ENCODE data around the gene FGB. TPM values are rescaled to one million over a fixed set of nuclear protein-coding genes. Genes with fewer than 3 reads are reported as not detected.

The FGB gene
- total RNA-seq, 1 experiment from 2014 or later, result 2.0 TPM

DNA sequence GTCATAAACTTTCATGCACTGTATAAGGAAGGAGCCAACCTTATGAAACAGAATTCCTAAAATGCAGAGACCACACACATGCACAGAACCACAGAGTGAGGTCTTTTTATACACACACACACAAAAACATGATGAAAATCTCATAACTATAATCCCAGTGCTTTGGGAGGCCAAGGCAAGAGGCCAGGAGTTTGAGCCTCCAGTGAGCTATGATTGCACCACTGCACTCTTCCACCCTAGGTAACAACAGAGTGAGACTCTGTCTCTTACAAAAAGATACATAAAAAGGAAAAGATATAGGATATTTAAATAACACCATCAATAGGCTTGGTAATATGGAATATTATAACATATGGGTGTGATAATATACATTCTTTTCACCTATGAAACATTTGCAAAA lies 17.1 kb downstream of the FGB start:
- DNase-seq (ENCODE audit: low read depth, low spot score), result no peak
- no TSS peak for BruUV-seq (replicated peaks)
- Histone ChIP-seq H3K27ac (ENCODE audit: low read length) (no peak overlapping the region), H3K4me3 (ENCODE audit: low read depth in 2 of 2, low read length in 2 of 2) (no peak overlapping the region), H3K27me3 (ENCODE audit: control insufficient read depth, insufficient read depth, low read length) (no peaks in the 10 kb centered on the region), H3K36me3 (ENCODE audit: control insufficient read depth, insufficient read depth, low read length) (no peaks in the 10 kb centered on the region), H3K9me3 (ENCODE audit: control insufficient read depth, insufficient read depth, low read depth, low read length) (no peaks in the 10 kb centered on the region), H3K4me1 (ENCODE audit: control insufficient read depth, insufficient read depth, low read length) (no peaks in the 10 kb centered on the region)
- intact Hi-C loops (cut with micrococcal nuclease; ENCODE audit: unreplicated experiment) (no loop called here), in situ Hi-C loops (cut with HindIII; ENCODE audit: low pct_unique_long_range_greater_than_20kb, low sequenced_read_pairs) (no loop called here)
- ChIA-PET POLR2A (no interaction called here), CTCF (no interaction called here)
- no peak for ATAC-seq
- TF ChIP-seq, protein P1, sequence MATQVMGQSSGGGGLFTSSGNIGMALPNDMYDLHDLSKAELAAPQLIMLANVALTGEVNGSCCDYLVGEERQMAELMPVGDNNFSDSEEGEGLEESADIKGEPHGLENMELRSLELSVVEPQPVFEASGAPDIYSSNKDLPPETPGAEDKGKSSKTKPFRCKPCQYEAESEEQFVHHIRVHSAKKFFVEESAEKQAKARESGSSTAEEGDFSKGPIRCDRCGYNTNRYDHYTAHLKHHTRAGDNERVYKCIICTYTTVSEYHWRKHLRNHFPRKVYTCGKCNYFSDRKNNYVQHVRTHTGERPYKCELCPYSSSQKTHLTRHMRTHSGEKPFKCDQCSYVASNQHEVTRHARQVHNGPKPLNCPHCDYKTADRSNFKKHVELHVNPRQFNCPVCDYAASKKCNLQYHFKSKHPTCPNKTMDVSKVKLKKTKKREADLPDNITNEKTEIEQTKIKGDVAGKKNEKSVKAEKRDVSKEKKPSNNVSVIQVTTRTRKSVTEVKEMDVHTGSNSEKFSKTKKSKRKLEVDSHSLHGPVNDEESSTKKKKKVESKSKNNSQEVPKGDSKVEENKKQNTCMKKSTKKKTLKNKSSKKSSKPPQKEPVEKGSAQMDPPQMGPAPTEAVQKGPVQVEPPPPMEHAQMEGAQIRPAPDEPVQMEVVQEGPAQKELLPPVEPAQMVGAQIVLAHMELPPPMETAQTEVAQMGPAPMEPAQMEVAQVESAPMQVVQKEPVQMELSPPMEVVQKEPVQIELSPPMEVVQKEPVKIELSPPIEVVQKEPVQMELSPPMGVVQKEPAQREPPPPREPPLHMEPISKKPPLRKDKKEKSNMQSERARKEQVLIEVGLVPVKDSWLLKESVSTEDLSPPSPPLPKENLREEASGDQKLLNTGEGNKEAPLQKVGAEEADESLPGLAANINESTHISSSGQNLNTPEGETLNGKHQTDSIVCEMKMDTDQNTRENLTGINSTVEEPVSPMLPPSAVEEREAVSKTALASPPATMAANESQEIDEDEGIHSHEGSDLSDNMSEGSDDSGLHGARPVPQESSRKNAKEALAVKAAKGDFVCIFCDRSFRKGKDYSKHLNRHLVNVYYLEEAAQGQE (IDR thresholded peaks at IDR 0.05; ENCODE audit: insufficient read depth in 1 of 2, low read depth in 2 of 2, low read length in 1 of 2), result no peak
- TF ChIP-seq TCF7L2 (IDR thresholded peaks at IDR 0.05; ENCODE audit: low read depth, low read length) (no peak), SIN3A (IDR thresholded peaks at IDR 0.05; ENCODE audit: borderline replicate concordance, insufficient read depth, low read depth, low read length) (no peak), POLR2AphosphoS5 (IDR thresholded peaks at IDR 0.05; ENCODE audit: low read depth, low read length) (no peak)
- TF ChIP-seq, protein P2, sequence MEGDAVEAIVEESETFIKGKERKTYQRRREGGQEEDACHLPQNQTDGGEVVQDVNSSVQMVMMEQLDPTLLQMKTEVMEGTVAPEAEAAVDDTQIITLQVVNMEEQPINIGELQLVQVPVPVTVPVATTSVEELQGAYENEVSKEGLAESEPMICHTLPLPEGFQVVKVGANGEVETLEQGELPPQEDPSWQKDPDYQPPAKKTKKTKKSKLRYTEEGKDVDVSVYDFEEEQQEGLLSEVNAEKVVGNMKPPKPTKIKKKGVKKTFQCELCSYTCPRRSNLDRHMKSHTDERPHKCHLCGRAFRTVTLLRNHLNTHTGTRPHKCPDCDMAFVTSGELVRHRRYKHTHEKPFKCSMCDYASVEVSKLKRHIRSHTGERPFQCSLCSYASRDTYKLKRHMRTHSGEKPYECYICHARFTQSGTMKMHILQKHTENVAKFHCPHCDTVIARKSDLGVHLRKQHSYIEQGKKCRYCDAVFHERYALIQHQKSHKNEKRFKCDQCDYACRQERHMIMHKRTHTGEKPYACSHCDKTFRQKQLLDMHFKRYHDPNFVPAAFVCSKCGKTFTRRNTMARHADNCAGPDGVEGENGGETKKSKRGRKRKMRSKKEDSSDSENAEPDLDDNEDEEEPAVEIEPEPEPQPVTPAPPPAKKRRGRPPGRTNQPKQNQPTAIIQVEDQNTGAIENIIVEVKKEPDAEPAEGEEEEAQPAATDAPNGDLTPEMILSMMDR (IDR thresholded peaks at IDR 0.05), result no peak

DNA sequence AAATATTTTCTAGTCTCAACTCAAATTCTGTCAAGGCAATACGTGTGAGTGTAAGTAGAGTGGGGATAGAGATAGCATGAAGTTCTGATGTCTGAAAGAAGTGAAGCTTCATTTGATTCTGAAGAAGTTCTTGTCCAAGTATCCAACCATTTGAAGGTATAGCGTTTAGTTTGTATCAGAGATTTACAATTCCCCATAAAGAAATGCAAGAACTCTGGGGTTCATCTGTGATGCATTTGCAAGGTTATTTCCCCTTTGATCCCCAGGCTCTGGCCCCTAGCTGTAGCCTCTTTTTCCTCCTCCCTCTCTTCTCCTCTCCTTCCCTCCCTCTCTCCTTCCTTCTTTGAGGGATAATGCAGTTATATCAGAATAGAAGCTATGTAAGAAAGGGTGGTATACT lies 19.9 kb downstream of the FGB start:
- DNase-seq (ENCODE audit: low read depth, low spot score), result no peak
- Histone ChIP-seq H3K4me3 (ENCODE audit: low read depth in 2 of 2, low read length in 2 of 2) (no peak overlapping the region), H3K27me3 (ENCODE audit: control insufficient read depth, insufficient read depth, low read length) (no peaks in the 10 kb centered on the region), H3K27ac (ENCODE audit: low read length) (no peak overlapping the region), H3K4me1 (ENCODE audit: control insufficient read depth, insufficient read depth, low read length) (no peaks in the 10 kb centered on the region), H3K9me3 (ENCODE audit: control insufficient read depth, insufficient read depth, low read depth, low read length) (no peaks in the 10 kb centered on the region), H3K36me3 (ENCODE audit: control insufficient read depth, insufficient read depth, low read length) (no peaks in the 10 kb centered on the region)
- ChIA-PET POLR2A (no interaction called here), CTCF (no interaction called here)
- no TSS peak for BruUV-seq (replicated peaks)
- TF ChIP-seq, protein P1 (IDR thresholded peaks at IDR 0.05; ENCODE audit: insufficient read depth in 1 of 2, low read depth in 2 of 2, low read length in 1 of 2), result no peak
- TF ChIP-seq POLR2AphosphoS5 (IDR thresholded peaks at IDR 0.05; ENCODE audit: low read depth, low read length) (no peak), SIN3A (IDR thresholded peaks at IDR 0.05; ENCODE audit: borderline replicate concordance, insufficient read depth, low read depth, low read length) (no peak), TCF7L2 (IDR thresholded peaks at IDR 0.05; ENCODE audit: low read depth, low read length) (no peak)
- TF ChIP-seq, protein P2 (IDR thresholded peaks at IDR 0.05), result no peak
- in situ Hi-C loops (cut with HindIII; ENCODE audit: low pct_unique_long_range_greater_than_20kb, low sequenced_read_pairs) (no loop called here), intact Hi-C loops (cut with micrococcal nuclease; ENCODE audit: unreplicated experiment) (no loop called here)
- ATAC-seq, result no peak
